Measurements from ENCODE around the gene SDCCAG8.
A peak's percentile ranks its signal among the peaks of the same experiment; 100 is the strongest.

The SDCCAG8 gene

GRCh38 chr1:243254233-243254926 is 1.5 kb upstream of the SDCCAG8 start:
- peak; percentile 54 for DNase-seq (ENCODE audit: low spot score)

GRCh38 chr1:243254927-243255790 is 682 bp upstream of the SDCCAG8 start, which contains the start of gene CEP170:
CEP170 (minus strand) TSS chr1:243255281; CDS start chr1:243225280, 30,001 bp downstream.
- peak; percentile 84 for DNase-seq (ENCODE audit: low spot score)

GRCh38 chr1:243256590-243256989 is 749 bp downstream of the SDCCAG8 start:
- DNase-seq (ENCODE audit: low spot score), result no peak

DNA sequence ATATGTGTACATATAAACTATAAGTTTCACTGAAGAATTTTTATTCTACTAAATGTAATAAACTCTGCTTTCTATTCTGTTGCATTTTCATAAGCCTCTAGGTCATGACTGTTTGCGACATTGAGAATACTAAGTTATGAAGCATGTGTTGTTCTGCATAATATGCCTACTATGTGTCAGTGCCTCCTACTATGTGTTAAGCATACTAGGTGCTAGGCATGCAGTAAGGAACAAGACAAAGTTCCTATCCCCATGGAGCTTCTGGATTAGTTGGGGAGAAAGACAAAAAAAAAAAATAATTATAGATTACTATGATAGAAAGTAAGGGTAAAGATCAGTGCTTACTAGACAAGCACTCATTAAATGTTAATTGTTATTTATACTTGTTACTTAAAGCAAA is 1.3 kb downstream of the SDCCAG8 start:
- no peak for DNase-seq (ENCODE audit: low spot score)

DNA sequence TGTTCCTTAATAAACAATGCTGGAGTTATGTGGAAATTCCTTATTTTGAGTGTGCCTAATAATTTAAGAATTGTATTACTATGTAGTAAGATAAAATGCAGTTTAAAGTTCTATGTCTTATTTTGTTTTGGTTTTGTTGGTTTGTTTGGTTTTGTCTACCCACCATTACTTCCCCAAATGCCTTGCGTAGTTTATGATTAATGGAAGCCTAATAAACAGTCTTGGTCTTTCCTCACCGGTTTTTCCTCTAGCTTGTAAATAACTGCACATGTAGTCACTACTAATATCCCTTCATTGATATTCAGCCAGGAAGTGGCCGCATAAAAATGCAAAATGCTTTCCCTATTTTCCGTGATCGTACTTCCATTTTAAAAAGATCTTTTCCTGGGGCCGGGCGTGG is 2.9 kb downstream of the SDCCAG8 start:
- no peak for DNase-seq (ENCODE audit: low spot score)

- no peak for DNase-seq (ENCODE audit: low spot score)
These were observed 4.5 kb downstream of the SDCCAG8 start for GRCh38 chr1:243260221-243260880.

DNA sequence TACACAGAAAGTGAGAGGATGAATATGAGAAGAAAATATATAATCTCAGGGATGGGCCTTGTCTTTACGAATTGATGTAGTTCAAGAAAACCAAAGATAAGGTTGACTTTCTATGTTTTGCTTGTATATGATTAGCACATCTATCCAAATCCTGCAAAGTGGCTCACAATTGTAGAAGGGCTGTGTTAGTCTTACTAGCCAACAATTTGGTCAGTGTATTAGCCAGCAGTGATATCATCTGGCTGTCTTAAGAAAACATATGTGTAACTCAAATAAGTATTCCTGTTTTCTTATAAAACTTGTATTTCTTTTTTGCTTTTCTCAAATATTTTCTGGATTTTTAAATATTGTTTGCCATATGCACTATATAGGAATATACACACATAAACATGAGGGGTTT is 5.5 kb downstream of the SDCCAG8 start:
- no peak for DNase-seq (ENCODE audit: low spot score)

DNA sequence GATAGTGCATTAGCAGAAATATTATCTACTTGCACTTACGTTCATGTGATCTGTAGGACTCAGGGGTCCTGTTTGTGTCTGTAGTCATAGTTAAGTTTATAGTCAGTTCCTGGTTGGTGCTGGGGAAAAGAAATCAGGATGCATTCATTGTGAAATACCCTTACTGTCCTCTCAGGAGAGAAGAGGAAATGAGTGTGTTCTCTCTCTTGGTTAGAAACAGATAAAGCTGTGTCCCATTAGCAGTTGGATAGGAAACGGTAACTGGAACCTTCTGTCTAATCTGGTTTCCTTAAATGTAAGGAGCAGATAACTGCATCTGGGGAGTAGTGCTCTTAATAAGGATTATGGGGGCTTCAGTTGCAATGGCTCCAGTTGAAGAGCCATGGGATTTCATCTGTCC is 8.9 kb downstream of the SDCCAG8 start:
- DNase-seq (ENCODE audit: low spot score), result no peak

DNA sequence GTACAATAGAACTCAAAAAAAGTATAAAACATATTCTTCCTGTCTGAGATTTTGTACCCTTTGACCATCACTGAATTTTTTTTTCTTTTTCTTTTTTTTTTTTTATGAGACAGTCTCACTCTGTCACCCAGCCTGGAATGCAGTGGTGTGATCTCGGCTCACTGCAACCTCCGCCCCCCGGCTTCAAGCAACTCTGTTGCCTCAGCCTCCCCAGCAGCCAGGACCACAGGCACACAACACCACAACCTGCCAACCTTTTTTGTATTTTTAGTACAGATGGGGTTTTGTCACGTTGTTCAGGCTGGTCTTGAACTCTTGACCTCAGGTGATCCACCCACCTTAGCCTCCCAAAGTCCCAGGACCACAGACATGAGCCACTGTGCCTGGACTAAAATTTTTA is 10.4 kb downstream of the SDCCAG8 start:
- DNase-seq (ENCODE audit: low spot score), result no peak

DNA sequence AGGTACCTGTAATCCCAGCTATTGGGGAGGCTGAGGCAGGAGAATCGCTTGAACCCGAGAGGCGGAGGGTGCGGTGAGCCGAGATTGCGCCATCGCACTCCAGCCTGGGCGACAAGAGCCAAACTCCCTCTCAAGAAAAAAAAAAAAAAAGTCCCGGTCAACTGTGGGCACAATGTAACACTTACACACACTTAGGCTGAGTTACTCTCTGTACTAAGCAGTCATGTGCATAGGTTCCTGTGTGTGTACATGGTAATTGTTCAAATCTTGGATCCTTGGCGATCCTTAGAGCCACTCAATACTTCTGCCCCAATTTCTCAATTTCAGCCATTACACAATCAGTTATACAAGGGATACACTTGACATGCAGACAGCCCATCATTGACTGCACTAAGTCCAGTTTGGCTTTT is 11.6 kb downstream of the SDCCAG8 start:
- DNase-seq (ENCODE audit: low spot score), result no peak

GRCh38 chr1:243267914-243268653 is 12.2 kb downstream of the SDCCAG8 start:
- DNase-seq (ENCODE audit: low spot score), result no peak

GRCh38 chr1:243268751-243269460 is 13.1 kb downstream of the SDCCAG8 start:
- DNase-seq (ENCODE audit: low spot score), result no peak

GRCh38 chr1:243269461-243269801 is 13.6 kb downstream of the SDCCAG8 start:
- DNase-seq (ENCODE audit: low spot score), result no peak

DNA sequence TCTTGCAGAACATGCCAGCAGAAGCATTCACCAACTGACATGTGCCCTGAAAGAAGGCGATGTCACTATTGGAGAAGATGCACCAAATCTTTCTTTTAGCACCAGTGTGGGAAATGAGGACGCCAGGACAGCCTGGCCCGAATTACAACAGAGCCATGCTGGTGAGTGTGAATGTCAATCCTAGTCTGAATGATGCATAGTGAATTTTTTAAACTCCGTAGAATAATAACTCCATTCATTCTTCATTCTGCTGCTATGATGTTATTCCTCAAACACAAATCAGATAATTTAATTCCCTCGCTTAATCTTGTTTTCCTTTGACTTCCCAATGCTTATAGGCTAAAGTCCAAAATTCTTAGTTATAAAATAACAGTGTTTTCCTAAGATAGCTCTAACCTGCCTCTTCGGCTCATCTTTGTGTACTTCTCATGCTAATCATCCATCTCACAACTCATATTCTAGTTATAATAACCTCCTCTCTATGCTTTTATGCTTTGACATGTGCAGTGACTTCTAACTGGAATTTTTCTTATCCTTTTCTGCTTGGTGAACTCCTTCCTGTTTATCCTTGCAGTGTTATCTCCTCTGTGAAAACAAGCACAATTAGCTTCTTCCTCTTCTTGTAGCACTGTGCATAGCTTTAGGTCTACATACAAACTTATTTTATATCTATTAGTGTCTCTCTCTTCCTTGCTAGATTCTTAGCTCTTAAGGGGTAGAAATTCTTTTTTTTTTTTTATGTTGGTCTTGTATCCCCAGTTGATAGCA is 14.4 kb downstream of the SDCCAG8 start:
- DNase-seq (ENCODE audit: low spot score), result no peak

DNA sequence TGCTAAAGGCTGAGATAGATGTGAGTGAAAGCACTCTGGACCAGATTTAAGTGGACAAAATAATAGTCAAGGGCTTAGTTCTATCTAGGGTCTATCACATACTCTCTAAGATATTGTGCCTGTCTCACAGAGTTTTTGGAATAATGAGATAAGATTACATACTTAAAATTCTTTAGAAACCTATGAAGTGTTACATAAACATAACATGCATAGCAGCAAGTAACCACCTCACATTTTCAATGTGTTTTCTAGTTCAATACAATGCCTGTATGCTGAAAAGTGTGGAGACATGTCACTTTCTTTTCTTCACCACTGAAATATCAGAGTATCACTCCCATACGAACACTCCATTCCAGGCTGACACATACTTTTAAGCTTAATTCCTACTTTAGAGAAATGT is 16.2 kb downstream of the SDCCAG8 start:
- no peak for DNase-seq (ENCODE audit: low spot score)

DNA sequence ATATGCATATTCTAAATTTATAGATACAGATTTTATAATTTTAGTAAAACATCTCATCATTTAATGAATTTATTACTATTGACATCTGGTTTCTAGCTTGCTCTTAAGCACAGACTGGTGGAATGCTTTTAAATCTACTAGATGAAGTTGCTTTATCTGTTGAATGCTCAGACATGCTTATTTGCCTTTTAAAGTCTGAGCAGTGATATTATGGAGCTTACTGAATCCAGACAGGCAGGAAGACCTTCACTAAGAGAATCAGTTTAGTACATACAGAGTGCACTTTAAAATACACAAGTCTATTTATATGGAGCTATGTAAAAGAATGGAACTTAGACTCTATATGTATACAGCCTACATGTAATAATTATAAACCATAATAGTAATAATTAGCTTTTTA is 16.6 kb downstream of the SDCCAG8 start:
- no peak for DNase-seq (ENCODE audit: low spot score)

- no peak for DNase-seq (ENCODE audit: low spot score)
These were observed 17.7 kb downstream of the SDCCAG8 start for GRCh38 chr1:243273506-243273905.

DNA sequence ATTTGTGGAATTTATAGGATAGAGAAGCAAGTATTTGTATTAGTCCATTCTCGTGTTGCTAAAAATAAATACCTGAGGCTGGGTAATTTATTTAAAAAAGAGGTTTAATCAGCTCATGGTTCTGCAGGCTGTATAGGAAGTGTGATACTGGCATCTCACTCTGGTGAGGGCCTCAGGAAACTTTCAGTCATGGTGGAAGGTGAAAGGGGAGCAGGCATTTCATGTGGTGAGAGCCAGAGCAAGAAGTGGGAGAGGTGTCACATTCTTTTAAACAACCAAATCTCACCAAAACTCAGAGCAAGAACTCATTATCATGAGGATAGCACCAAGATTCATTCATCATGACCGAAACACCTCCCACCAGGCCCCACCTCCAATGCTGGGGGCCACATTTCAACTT is 18.1 kb downstream of the SDCCAG8 start:
- DNase-seq (ENCODE audit: low spot score), result no peak

- no peak for DNase-seq (ENCODE audit: low spot score)
These were observed 19.5 kb downstream of the SDCCAG8 start for GRCh38 chr1:243275316-243275715.

DNA sequence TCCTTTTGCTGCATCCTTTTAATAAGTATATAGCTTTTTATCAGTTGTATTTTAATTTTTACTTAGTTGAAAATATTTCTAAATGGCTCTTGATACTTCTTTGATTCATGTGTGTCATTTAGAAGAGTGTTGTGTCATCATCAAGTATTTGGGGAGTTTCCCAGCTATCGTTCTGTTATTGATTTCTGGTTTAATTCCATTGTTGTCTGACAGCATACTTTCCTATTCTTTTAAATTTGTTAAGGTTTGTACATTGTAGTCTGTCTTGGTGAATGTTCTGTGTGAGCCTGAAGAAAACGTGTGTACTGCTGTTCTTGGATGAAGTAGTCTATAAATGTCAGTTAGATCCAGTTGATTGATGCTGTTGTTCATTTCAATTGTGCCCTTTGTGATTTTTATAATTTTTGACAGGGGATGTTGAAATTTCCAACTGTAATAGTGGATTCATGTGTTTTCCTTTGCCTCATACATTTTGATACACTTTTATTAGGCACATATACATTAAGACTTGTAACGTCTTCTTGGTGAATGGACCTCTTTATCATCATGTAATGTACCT is 24.8 kb downstream of the SDCCAG8 start:
- DNase-seq (ENCODE audit: low spot score), result no peak

- DNase-seq (ENCODE audit: low spot score), result no peak
These were observed 25.8 kb downstream of the SDCCAG8 start for GRCh38 chr1:243281672-243282071.

Data from HuH-7.5 (cell line).